GM18870 (cell line): Measurements from ENCODE around the gene CHAD.
"Not testable (repeated sequence)": the region's sequence is repeated elsewhere in the genome, so short reads cannot be mapped to it uniquely, and the experiment has no call there.

Experiments used
- ATAC-seq: cut with Tn5 transposase; IDR thresholded peaks from one replicate; pipeline ENCODE4 v1.9.1; 2021; ENCODE audit warnings: moderate library complexity; ENCODE audit not compliant: unreplicated experiment

CHAD gene

DNA sequence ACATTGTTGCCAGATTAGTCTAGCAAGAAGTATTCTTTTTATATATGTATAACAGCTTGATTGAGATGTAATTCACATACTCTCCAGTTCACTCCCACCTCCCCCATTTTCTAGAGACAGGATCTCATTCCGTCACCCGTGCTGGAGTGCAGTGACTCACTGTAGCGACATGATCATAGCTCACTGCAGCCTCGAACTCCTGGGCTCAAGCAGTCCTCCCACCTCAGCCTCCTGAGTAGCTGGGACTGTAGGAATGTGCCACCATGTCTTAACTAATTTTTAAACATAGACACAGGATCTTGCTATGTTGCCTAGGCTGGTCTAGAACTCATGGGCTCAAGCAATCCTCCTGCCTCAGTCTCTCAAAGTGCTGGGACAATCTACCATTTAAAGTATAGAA is 6.7 kb upstream of the CHAD start:
- ATAC-seq, result no peak

- ATAC-seq, result no peak
Measured at GRCh38 chr17:50474523-50474922, 5.8 kb upstream of the CHAD start.

DNA sequence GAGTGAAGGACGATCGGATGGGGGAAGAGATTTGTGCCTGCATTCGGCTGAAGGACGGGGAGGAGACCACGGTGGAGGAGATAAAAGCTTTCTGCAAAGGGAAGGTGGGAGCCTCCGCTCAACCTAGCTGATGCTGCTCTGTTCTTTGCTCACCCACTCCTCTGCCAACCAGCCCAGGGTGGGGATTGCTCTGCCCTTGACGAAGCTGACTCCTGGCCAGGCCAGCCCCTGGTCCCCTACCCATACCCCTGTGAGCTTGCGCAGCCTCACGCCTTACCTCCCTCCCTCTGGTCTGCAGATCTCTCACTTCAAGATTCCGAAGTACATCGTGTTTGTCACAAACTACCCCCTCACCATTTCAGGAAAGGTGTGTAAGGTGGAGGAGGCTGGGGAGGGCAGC is 5.2 kb upstream of the CHAD start:
- no peak for ATAC-seq

DNA sequence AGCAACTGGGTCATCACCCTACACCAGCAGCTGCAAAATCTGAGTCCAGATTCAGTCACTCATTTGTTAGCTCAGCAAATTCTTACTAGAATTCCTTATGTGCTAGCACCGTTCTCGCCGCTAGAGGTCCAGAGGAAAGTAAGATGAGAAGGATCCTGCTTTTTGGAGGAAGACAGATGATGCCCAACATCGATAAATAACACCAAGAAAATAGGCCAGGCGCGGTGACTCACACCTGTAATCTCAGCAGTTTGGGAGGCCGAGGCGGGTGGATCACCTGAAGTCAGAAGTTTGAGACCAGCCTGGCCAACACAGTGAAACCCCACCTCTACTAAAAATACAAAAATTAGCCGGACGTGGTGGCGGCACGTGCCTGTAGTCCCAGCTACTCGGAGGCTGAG is 4.1 kb upstream of the CHAD start:
- ATAC-seq, result not testable (repeated sequence)

GRCh38 chr17:50472286-50472685 is 3.6 kb upstream of the CHAD start:
- no peak for ATAC-seq

GRCh38 chr17:50471009-50471905 is 2.6 kb upstream of the CHAD start:
- no peak for ATAC-seq

GRCh38 chr17:50470426-50470825 is 1.7 kb upstream of the CHAD start:
- no peak for ATAC-seq

DNA sequence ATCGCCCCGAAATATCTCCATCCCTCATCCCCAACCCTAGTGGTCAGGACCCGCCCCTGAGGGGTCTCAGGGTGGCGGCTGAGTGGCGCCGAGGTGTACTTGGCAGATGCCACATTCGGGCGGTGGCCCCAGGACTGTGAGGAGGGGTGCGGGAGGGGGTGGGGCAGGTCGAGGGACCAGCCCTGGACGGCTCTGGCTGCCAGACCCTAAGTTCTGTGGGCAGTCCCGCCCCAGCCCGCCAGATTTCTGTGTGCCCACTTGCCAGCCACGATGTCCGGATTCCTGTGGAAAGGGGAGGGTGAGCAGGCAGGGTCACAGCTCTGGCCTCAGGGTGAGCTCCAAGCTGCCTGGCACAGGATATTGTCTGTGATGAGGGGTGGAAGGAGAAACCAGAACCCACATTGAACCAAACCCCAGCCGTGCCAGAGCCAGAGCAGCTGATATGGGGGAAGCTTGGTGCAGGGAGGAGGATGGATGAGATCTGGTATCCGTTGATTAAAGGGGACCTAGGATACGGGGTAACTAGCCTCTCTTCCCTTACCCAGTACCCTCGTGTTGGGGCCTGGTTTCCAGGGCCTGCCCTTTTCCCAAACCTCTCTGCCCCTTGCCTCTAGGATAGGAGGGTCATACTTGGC is 1.1 kb upstream of the CHAD start:
- no peak for ATAC-seq

DNA sequence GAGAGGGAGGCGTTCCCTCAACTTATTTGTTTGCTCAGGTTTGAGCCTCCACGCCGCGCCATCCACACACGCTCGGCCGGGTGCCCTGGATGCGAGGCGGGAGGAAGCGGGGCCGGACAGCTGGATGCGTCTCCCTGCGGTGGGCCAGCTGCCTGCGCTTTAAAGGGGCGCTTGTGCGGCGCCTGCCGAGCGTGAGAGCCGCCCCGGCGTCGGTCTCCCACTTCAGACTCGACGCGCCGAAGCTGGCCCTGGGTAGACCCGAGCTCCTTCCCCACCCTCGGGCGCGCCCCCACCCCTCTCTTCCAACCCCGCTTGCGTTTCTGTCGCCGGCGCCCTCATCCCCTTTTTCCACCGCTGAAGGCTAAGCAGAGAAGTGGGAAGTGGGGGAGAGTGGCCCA is 527 bp upstream of the CHAD start:
- ATAC-seq, result no peak

GRCh38 chr17:50467855-50468303 is 801 bp downstream of the CHAD start:
- no peak for ATAC-seq

GRCh38 chr17:50467114-50467854 is 1.4 kb downstream of the CHAD start:
- ATAC-seq, result no peak

GRCh38 chr17:50466371-50467113 is 2.1 kb downstream of the CHAD start:
- no peak for ATAC-seq

DNA sequence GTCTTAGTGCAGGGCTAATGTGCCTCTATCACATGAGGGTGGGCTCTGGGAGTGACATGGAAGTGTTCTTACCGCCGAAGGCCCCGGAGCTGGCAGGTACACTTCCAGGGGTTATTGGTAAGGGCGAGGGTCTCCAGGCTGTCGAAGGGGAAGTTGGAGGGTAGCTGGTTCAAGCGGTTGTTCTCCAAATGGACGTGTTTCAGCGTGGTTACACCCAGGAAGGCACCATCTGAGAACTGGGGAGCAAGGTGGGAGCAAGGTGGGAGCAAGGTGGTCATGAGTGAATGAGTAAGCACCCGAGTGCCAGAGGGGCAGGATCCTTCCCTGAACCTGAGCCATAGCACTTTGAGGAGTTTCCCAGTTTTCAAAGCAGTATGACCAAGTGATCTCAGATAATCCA is 3.0 kb downstream of the CHAD start:
- ATAC-seq, result no peak

DNA sequence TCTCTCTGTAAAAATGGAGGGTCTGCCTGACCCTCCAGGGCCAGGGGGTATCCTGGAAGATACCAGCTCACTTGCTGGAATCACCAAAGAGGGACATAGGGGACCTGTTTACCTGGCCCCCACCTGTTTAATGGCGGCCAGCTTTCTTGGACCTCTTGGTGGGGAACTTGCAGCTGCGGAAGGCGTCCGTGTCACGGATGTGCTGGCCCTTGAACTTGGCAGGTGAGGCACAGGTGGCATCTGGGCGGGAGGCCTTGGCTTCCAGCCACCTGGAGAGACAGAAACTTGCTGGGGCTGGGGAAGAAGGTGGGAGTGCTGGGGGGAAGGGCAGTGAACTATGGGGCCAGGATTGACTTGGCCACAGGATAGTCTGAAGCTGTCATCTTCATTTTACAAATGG is 3.5 kb downstream of the CHAD start:
- ATAC-seq, result no peak

DNA sequence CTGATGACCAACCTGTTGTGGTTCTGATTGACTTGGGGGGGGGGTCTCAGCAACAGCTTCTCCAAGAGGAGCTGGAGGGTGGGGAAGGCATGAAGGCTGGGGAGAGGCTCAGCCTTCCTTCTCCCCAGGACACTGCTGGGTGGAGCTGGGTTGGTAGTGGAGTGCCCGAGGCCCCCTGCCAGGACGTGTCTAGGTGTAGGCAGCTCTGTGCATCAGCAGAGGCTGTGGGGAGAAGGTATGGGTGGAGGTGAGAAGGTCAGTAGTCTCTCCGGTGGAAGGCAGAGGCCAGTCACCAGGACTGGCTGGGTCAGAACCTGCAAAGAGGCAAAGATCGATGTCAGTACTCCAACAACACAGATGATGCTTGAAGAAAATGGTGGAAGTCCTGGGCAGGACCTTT is 3.9 kb downstream of the CHAD start:
- ATAC-seq, result no peak

GRCh38 chr17:50464121-50464520 is 4.6 kb downstream of the CHAD start:
- no peak for ATAC-seq

DNA sequence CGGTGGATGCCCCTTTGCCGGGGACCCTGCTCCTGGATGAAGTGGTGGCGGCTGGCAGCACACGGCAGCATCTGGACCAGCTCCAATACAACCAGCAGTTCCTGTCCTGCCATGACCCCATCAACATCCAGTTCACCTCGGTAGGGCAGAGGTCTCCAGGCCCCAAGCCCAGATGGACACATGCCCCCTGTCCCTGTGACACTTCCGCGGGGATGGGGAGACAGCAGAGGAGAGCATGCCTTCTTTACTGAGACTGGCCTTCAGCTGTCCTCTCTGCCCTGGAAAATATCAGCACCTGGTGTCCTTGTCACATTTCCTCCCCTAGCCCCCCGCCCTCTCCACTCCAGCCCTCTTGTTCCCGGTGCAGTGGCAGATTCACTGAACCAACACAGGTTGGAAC is 6.2 kb downstream of the CHAD start:
- ATAC-seq, result no peak

- ATAC-seq, result no peak
Measured at GRCh38 chr17:50461550-50462132, 7.0 kb downstream of the CHAD start.

DNA sequence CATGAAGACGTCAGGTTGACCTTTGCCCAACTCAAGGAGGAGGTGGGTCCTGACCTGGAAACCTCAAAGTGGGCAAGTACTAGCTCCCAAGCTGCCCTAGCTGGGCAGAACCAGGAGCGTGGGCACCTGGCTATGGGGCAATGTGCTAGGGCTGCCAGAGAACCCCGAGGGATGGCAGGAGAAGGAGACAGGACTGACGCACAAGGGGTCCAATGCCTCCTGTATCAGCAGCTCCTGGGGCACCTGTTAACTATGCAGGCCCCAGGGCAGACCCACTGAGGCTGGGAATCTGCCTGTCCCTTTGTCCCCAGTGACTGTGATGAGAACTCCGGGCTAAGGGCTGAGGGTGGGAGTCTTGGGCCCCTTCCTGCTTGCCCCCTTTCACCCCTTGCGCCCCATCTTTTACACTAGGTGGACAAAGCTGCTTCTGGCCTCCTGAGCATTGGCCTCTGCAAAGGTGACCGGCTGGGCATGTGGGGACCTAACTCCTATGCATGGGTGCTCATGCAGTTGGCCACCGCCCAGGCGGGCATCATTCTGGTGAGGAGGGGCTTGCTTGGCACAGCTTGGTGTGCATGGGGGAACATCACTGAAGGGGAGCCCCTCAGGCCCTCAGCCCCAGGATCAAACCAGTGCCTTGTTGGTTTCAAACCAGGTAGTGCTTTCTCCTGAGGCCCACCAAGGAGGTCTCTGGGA is 7.7 kb downstream of the CHAD start:
- ATAC-seq, result no peak

DNA sequence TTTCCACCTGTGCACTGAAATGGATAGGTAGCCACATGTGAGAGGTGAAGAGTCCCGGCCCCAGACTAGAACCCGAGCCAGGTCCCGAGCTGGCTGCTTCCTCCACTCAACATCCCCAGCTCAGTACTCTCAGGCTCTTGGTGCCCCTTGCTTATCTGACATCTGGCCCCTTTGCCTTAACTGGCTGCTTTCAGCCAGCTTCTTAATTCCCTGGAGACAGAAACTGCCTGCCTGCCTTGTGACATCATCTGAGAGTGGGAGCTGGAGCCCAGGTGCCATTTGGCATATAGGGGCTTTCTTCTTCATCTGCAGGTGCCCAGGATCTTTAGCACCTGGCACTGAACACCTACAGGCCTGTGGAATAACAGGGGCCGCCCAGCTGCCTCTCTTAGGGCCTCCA is 8.9 kb downstream of the CHAD start:
- no peak for ATAC-seq
